ENCODE data around the gene PRXL2B. TPM values are rescaled to one million over a fixed set of nuclear protein-coding genes. Genes with fewer than 3 reads are reported as not detected.

PRXL2B gene
- total and polyA plus RNA-seq, 10 of the 15 experiments (the other 5 are each of a cell fraction or from before 2014, with no cell fraction given) = 0.44 to 5.6 (median 4.0) TPM

DNA sequence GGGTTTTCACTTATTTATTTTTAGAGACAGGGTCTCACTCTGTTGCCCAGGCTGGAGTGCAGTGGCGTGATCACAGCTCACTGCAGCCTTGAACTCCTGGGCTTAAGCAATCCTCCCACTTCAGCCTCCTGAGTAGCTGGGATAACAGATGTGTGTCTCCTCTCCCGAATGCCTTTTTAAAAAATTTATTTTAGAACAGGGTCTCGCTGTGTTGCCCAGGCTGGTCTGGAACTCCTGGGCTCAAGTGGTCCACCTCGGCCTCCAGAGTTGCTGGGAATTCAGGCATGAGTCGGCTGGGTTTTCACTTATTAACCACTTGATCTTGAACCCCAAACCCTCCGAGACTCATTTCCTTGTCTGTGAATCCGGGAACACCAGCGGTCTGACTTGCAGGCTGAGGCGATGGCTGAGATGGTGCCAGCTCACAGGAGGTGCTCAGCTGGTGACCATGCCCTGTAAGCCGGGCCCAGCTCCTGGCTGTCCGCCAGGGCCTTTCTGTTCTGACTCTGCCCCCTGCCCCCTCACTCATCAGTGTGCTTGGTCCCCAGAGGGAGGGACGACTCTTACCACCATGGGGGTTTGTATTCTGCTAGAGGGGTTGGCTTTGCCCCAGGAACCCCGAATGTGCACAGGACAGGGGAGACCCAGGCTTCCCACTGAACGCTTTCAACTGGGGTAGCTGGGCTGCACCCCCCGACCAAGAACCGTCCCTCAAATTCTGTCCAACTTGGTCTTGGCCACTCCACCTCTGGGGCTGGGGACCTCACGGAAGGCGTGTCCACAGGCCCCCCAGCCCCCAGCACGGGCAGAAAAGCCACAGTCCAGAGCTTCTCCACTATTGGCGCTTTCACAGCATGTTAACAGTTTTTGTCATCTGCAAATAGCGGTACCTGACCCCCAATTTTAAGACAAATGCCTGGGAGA is 23.7 kb downstream of the PRXL2B start:
- CTCF ChIA-PET = interaction anchor here (0.6 kb wide), 1 partner anchor 251 kb away, joined by 3 read pairs; no protein-coding TSS in a partner anchor
- H3K9ac ChIP-seq (ENCODE audit: control insufficient read depth, insufficient read depth, low read length) = no peak overlapping the region
- TF ChIP-seq KAT2A (conservative IDR thresholded peaks at IDR 0.05; ENCODE audit: control insufficient read depth, low read depth, low read length) (no peak), NFYB (IDR thresholded peaks at IDR 0.05; ENCODE audit: insufficient read depth, low read depth, low read length) (no peak)
- TF ChIP-seq, protein P1, sequence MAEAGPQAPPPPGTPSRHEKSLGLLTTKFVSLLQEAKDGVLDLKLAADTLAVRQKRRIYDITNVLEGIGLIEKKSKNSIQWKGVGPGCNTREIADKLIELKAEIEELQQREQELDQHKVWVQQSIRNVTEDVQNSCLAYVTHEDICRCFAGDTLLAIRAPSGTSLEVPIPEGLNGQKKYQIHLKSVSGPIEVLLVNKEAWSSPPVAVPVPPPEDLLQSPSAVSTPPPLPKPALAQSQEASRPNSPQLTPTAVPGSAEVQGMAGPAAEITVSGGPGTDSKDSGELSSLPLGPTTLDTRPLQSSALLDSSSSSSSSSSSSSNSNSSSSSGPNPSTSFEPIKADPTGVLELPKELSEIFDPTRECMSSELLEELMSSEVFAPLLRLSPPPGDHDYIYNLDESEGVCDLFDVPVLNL (IDR thresholded peaks at IDR 0.05; ENCODE audit: low read depth, low read length) = no peak
- SMC1A ChIA-PET (ENCODE audit: uncharacterized antibody, unreplicated experiment) = no interaction called here
- no peak for FAIRE-seq
- no peak overlapping the region for H2AFZ ChIP-seq (ENCODE audit: control insufficient read depth, low read depth, low read length)
- H3K79me2 ChIP-seq (ENCODE audit: control insufficient read depth, insufficient read depth, low read length) = no peaks in the 10 kb centered on the region
- intact Hi-C loops (cut with micrococcal nuclease; ENCODE audit: unreplicated experiment) = no loop called here
- H3K9me3 ChIP-seq (replicated peaks; ENCODE audit: control insufficient read depth, insufficient read depth, low read length) = no peaks in the 10 kb centered on the region; the same call in 2 of the 3 replicates
- no peaks in the 10 kb centered on the region for H4K20me1 ChIP-seq (ENCODE audit: control insufficient read depth, insufficient read depth)
- ATAC-seq = no peak
- no TSS peak for BruUV-seq (replicated peaks)
- H3K27me3 ChIP-seq (replicated peaks in 1 of 2; ENCODE audit: control insufficient read depth in 2 of 2, insufficient read depth in 2 of 2, low read length in 1 of 2) = no peaks in the 10 kb centered on the region
- WGBS (ENCODE audit: insufficient coverage, insufficient replicate concordance, low lambda C conversion rate, missing lambda C conversion rate) = 44% methylated on average over 21 of the region's 21 CpGs
- no peaks in the 10 kb centered on the region for H3K36me3 ChIP-seq (ENCODE audit: control insufficient read depth in 2 of 2, insufficient read depth in 2 of 2, low read length in 1 of 2)
- H3K4me3 ChIP-seq = no peak overlapping the region
- POLR2A ChIA-PET = no interaction called here
- no peak overlapping the region for H3K4me2 ChIP-seq (ENCODE audit: control insufficient read depth, insufficient read depth)
- no peaks in the 10 kb centered on the region for H3K4me1 ChIP-seq (ENCODE audit: control insufficient read depth, insufficient read depth, low read length)
- no peak for DNase-seq (ENCODE audit: low read depth, low spot score)
- in situ Hi-C loops (cut with MboI) = no loop called here
- RAD21 ChIA-PET (ENCODE audit: unreplicated experiment) = no interaction called here
- H3K27ac ChIP-seq (ENCODE audit: control insufficient read depth, insufficient read depth) = no peak overlapping the region

GRCh38 chr1:2611031-2611501 is 24.5 kb downstream of the PRXL2B start:
- intact Hi-C loops (cut with micrococcal nuclease; ENCODE audit: unreplicated experiment) (no loop called here), in situ Hi-C loops (cut with MboI) (no loop called here)
- Histone ChIP-seq H3K4me3 (no peak overlapping the region), H3K4me1 (ENCODE audit: control insufficient read depth, insufficient read depth, low read length) (no peaks in the 10 kb centered on the region), H2AFZ (ENCODE audit: control insufficient read depth, low read depth, low read length) (no peak overlapping the region), H3K27me3 (replicated peaks in 1 of 2; ENCODE audit: control insufficient read depth in 2 of 2, insufficient read depth in 2 of 2, low read length in 1 of 2) (no peaks in the 10 kb centered on the region), H3K9me3 (replicated peaks; ENCODE audit: control insufficient read depth, insufficient read depth, low read length) (no peaks in the 10 kb centered on the region; the same call in 2 of the 3 replicates), H3K36me3 (ENCODE audit: control insufficient read depth in 2 of 2, insufficient read depth in 2 of 2, low read length in 1 of 2) (no peaks in the 10 kb centered on the region), H4K20me1 (ENCODE audit: control insufficient read depth, insufficient read depth) (no peaks in the 10 kb centered on the region), H3K79me2 (ENCODE audit: control insufficient read depth, insufficient read depth, low read length) (no peaks in the 10 kb centered on the region), H3K4me2 (ENCODE audit: control insufficient read depth, insufficient read depth) (no peak overlapping the region), H3K9ac (ENCODE audit: control insufficient read depth, insufficient read depth, low read length) (no peak overlapping the region), H3K27ac (ENCODE audit: control insufficient read depth, insufficient read depth) (no peak overlapping the region)
- no TSS peak for BruUV-seq (replicated peaks)
- ChIA-PET POLR2A (no interaction called here), SMC1A (ENCODE audit: uncharacterized antibody, unreplicated experiment) (no interaction called here), CTCF (interaction anchor here (0.6 kb wide), 1 partner anchor 1037 kb away, joined by 3 read pairs; no protein-coding TSS in a partner anchor), RAD21 (ENCODE audit: unreplicated experiment) (no interaction called here)
- ATAC-seq (peak; percentile 60), FAIRE-seq (no peak), DNase-seq (ENCODE audit: low read depth, low spot score) (no peak)
- WGBS (ENCODE audit: insufficient coverage, insufficient replicate concordance, low lambda C conversion rate, missing lambda C conversion rate) = 32% methylated on average over 24 of the region's 24 CpGs
- no peak for TF ChIP-seq EP300 (IDR thresholded peaks at IDR 0.05; ENCODE audit: borderline replicate concordance in 1 of 2, control insufficient read depth in 1 of 2, low read depth in 2 of 2, low read length in 2 of 2)
- TF ChIP-seq RUNX3 (IDR thresholded peaks at IDR 0.05; ENCODE audit: low read length) = no peak
- TF ChIP-seq NFXL1 (IDR thresholded peaks at IDR 0.05; ENCODE audit: borderline replicate concordance) = no peak
- TF ChIP-seq ESRRA (IDR thresholded peaks at IDR 0.05; ENCODE audit: low read length) = no peak
- TF ChIP-seq MLLT1 (IDR thresholded peaks at IDR 0.05) = no peak
- TF ChIP-seq HCFC1 (IDR thresholded peaks at IDR 0.05; ENCODE audit: low read length) = no peak
- TF ChIP-seq RBBP5 (conservative IDR thresholded peaks at IDR 0.05) = no peak
- TF ChIP-seq CREM (IDR thresholded peaks at IDR 0.05; ENCODE audit: low read depth) = no peak
- TF ChIP-seq MTA3 (IDR thresholded peaks at IDR 0.05; ENCODE audit: borderline replicate concordance, low read length) = no peak
- no peak for TF ChIP-seq ZNF217 (IDR thresholded peaks at IDR 0.05)
- no peak for TF ChIP-seq RAD51 (IDR thresholded peaks at IDR 0.05)
- TF ChIP-seq FOXK2 (IDR thresholded peaks at IDR 0.05) = no peak

All from GM12878 (cell line).